Endothelial cell (in vitro differentiated cells): Measurements from ENCODE around the gene IGFBPL1. TPM values are rescaled to one million over a fixed set of nuclear protein-coding genes. Genes with fewer than 3 reads are reported as not detected.
"Not testable (repeated sequence)": the region's sequence is repeated elsewhere in the genome, so short reads cannot be mapped to it uniquely, and the experiment has no call there.

Experiments used
- DNase-seq: peaks from one replicate; pipeline ENCODE4 v3.0.0; 2021; ENCODE audit warnings: low spot score
- H3K27ac Mint-ChIP-seq: one replicate; pipeline ENCODE4 v1.8.0; 2021; ENCODE audit warnings: mixed read lengths, inconsistent platforms; ENCODE audit not compliant: unreplicated experiment
- H3K27me3 Mint-ChIP-seq: one replicate; pipeline ENCODE4 v1.8.0; 2021; ENCODE audit warnings: mild to moderate bottlenecking, moderate library complexity, mixed read lengths, inconsistent platforms; ENCODE audit not compliant: unreplicated experiment
- H3K36me3 Mint-ChIP-seq: one replicate; pipeline ENCODE4 v1.8.0; 2021; ENCODE audit warnings: mild to moderate bottlenecking, low read depth, mixed read lengths, inconsistent platforms; ENCODE audit not compliant: unreplicated experiment
- H3K4me1 Mint-ChIP-seq: one replicate; pipeline ENCODE4 v1.8.0; 2021; ENCODE audit warnings: mild to moderate bottlenecking, mixed read lengths, inconsistent platforms; ENCODE audit not compliant: unreplicated experiment
- H3K4me3 Mint-ChIP-seq: one replicate; pipeline ENCODE4 v1.8.0; 2021; ENCODE audit warnings: mild to moderate bottlenecking, mixed read lengths, inconsistent platforms; ENCODE audit not compliant: unreplicated experiment
- H3K9me3 Mint-ChIP-seq: one replicate; pipeline ENCODE4 v1.8.0; 2021; ENCODE audit warnings: mixed read lengths, inconsistent platforms; ENCODE audit not compliant: unreplicated experiment
- CTCF ChIP-seq: fragments of 200-600 bp; sonication (generic); IDR thresholded peaks from one replicate; pipeline ENCODE4 v1.5.0; 2021; ENCODE audit warnings: antibody characterized with exemption; ENCODE audit not compliant: unreplicated experiment
- long read RNA-seq: library from polyadenylated mRNA; unstranded; transcript quantifications from one replicate; pipeline ENCODE4 v2.0.0, GENCODE V29; 2020; ENCODE audit not compliant: unreplicated experiment
- total RNA-seq: library from RNA; stranded (reverse); fragmentation: NEBNext Ultra II Directional; extraction: Animal tissue kit (Norgen Biotek cat#: 25700); gene quantifications from one replicate; pipeline ENCODE4 v1.2.1, GENCODE V29; 2021; ENCODE audit not compliant: unreplicated experiment

IGFBPL1 gene
- 9.1 TPM for total RNA-seq
- long read RNA-seq, partial matches to known transcripts = 0 of 2 reads
- long read RNA-seq, other reads (novel, unspliced or antisense) = 1 of 2 reads

GRCh38 chr9:38423973-38424843 is at the start of gene IGFBPL1:
Gene IGFBPL1, minus strand, starts transcription at chr9:38424454. Its CDS starts 30 bp downstream, at chr9:38424424.
- peaks cover 3% of the 10 kb centered on the region for H3K4me1 Mint-ChIP-seq
- H3K27ac Mint-ChIP-seq = no peak within 1 kb of the TSS
- no peaks in the 10 kb centered on the region for H3K36me3 Mint-ChIP-seq
- H3K27me3 Mint-ChIP-seq = peaks cover 7% of the 10 kb centered on the region
- H3K9me3 Mint-ChIP-seq = no peaks in the 10 kb centered on the region
- peak within 1 kb of the TSS; percentile 67 for H3K4me3 Mint-ChIP-seq
- no peak for TF ChIP-seq CTCF
- DNase-seq = peak; percentile 51

GRCh38 chr9:38472583-38473249 is 48.5 kb upstream of the IGFBPL1 start:
- H3K4me1 Mint-ChIP-seq, H3K36me3 Mint-ChIP-seq, H3K4me3 Mint-ChIP-seq, DNase-seq, H3K9me3 Mint-ChIP-seq, H3K27me3 Mint-ChIP-seq, H3K27ac Mint-ChIP-seq: not testable (repeated sequence)

GRCh38 chr9:38467404-38467803 is 43.1 kb upstream of the IGFBPL1 start:
- no peak for DNase-seq
- no peak overlapping the region for H3K4me3 Mint-ChIP-seq
- H3K4me1 Mint-ChIP-seq = peaks cover 6% of the 10 kb centered on the region
- no peaks in the 10 kb centered on the region for H3K27me3 Mint-ChIP-seq
- no peaks in the 10 kb centered on the region for H3K9me3 Mint-ChIP-seq
- no peak overlapping the region for H3K27ac Mint-ChIP-seq
- peaks cover 3% of the 10 kb centered on the region for H3K36me3 Mint-ChIP-seq
- no peak for TF ChIP-seq CTCF

GRCh38 chr9:38453835-38454234 is 29.6 kb upstream of the IGFBPL1 start:
- Mint-ChIP-seq H3K4me3 (no peak overlapping the region), H3K27me3 (no peaks in the 10 kb centered on the region), H3K27ac (no peak overlapping the region), H3K9me3 (no peaks in the 10 kb centered on the region), H3K36me3 (no peaks in the 10 kb centered on the region), H3K4me1 (no peaks in the 10 kb centered on the region)
- no peak for DNase-seq
- no peak for TF ChIP-seq CTCF

- DNase-seq = no peak
- H3K27me3 Mint-ChIP-seq = no peaks in the 10 kb centered on the region
- TF ChIP-seq CTCF = no peak
- H3K4me3 Mint-ChIP-seq = no peak overlapping the region
- H3K9me3 Mint-ChIP-seq = no peaks in the 10 kb centered on the region
- no peak overlapping the region for H3K27ac Mint-ChIP-seq
- no peaks in the 10 kb centered on the region for H3K36me3 Mint-ChIP-seq
- H3K4me1 Mint-ChIP-seq = no peaks in the 10 kb centered on the region
Measured at GRCh38 chr9:38451162-38451561, 26.9 kb upstream of the IGFBPL1 start.
